NCI-H1105 (cell line): ENCODE data around the gene MAGI1.

ENCODE experiments used
- DNase-seq: peaks from one replicate; lab custom pipeline; 2025; lab: John Stamatoyannopoulos, UW

Gene MAGI1

DNA sequence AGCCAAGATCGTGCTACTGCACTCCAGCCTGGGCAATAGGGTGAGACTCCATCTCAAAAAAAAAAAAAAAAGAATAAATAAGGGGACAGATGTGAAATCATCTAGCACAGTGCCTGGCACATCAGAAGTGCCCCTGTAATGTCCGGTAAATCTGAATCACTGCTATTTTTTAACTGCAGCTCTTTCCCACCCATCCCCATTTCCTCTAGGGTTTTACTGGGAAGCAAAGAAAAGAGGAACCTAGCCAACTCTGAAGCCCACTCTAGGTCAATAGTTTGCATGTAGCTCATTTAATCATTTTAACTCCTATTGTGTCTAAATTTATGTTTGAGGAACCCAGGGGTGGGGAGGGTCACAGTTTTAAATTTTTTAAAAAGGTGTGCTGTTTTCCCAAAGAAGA is 26.0 kb downstream of the MAGI1 start:
- DNase-seq: no peak

DNA sequence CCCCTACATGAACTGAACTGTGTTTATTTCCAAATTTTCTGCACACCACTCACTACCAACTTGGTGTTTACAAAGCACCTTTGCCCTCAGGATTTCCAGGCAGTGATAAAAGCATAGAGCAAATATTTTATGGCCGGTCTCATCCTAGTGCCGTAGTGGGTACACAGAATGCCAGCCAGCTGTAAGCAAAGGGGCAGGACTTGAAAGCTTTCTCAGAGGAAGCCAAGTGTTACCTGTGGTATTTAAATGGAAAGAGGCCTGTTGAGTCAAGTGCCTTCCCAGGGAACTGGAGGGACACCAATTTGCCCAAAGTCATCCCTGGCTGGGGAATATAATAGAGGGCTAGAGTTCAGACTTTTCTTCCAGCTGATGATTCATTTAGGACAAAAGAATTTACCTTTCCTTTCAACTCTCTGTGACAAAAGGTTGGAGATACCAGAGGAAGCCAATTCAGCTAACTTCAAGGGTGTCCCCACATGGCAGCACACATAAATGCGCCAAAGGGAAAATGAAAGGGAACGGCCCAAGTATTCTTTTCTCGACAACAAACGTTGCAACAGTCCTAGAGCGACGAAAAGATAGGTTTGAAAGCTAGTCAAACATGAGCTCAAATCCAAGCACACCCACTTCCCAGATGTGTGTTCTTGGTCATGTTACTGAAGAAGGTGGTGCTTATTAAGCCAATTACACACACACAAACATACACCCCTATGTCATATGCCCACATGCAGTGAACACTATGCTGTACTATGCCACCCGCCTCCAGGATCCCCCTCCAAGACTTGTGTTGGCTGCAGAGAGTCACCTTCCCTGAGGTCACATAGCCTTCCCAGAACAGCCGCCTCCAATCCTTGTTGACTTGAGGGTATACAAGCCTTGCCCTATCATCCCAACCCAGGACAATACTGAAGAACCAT is 27.7 kb downstream of the MAGI1 start:
- DNase-seq: no peak

DNA sequence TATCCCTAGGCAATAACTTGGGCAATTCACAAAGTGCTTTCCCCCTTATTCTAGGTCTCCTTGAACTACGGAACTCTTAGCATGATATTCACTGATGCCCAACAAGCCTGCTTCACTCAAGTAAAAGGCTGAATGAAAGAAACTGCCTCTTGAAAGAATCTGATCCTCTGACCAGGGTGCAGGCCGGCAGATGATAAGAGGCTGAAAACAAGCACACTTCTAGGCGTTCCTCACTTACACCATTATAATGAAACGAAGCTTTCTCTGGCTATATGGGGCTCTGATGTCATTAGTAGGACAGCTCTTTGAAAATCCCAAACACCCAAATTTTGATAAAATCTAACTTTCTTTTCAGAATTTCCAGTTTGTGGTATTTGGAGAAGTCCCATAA is 28.4 kb downstream of the MAGI1 start:
- DNase-seq: no peak

DNA sequence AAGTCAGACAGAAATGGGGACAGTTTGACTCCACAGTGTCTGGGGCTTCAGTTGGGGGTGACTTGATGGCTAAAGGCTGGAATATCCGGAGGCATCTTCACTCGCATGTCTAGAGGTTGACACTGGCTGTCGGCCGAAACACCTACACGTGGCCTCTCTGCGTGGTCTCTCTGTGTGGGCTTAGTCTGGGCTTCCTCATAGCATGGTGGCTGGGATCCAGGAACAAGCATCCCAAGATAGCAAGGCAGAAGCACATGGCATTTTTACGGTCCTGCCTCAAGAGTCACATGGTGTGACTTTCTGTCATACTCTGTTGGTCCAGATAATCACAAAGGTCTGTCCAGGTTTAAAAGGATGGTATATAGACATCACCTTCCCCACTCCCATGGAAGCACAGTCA is 34.5 kb downstream of the MAGI1 start:
- no peak for DNase-seq

DNA sequence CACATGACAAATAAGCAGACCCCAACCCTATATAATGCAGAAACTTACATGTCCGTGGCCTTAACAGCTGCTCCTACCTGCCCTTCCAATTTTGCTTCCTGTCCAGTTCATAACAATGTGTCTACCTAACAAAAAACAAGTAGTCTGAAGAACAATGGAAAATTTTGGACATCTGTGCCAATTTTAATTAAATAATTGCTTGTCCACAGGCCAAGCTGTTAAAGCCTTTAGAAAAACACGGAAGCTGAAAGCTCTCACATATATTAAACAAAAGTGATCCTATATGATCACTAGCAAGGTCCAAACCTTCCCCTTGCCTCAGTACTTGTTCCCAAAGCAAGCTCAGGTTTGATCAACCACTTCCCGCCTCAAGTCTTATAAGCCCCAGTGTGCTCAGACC is 37.1 kb downstream of the MAGI1 start:
- no peak for DNase-seq

DNA sequence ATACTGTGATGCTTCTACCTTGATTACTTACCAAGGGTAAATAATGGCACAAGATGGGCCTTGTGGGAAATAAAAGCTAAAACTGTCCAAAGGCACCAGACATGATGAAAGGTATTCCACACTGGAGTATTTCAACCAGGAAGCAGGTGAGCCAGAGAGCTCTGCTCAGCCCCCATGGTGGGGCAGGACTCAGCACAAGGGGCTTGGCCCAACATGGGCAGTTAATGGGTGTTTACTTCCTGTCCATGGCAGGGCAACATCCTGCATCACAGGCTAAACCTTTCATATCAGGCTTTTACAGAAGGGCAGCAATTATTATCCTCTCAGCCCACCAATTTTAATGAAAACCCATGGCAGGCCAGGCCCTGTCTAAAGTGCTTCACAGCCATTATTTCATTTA is 38.2 kb downstream of the MAGI1 start:
- DNase-seq: no peak

DNA sequence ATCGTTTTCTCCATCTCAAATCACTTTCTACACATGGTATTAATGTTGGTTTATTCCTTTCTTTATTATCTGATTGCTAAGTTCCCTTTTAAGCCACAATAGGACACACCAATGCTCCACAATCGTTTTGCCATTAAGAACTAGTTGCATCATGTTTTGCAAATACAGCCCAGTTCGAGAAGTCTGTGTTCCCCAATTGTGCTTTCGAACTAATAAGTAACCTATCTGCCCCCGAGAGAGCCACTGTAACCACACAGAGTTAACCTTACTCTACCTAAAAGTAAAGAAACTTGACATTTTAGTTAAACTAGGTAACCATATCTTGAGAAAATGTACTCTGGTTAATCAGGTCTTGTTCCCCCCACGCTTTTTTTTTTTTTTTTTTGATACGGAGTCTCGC is 39.1 kb downstream of the MAGI1 start:
- DNase-seq: no peak

DNA sequence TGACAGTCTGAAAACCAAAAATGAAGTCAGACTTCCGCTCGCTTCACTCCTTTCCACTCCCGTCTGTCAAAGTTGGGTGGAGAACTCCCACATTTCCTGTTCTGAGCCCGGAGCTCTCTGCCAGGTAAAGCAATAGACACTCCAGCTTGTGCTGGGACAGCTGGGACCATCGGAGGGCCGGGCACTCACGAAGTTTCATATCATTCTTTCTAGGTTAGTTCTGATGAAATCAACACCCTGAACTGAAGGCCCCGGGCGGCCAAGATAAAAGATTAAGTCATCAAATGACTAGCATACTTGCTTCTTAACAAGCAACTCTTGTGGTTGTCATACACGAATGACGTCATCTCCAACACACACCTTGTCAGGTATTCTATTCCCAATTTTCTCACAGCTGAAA is 42.1 kb downstream of the MAGI1 start:
- DNase-seq: no peak

DNA sequence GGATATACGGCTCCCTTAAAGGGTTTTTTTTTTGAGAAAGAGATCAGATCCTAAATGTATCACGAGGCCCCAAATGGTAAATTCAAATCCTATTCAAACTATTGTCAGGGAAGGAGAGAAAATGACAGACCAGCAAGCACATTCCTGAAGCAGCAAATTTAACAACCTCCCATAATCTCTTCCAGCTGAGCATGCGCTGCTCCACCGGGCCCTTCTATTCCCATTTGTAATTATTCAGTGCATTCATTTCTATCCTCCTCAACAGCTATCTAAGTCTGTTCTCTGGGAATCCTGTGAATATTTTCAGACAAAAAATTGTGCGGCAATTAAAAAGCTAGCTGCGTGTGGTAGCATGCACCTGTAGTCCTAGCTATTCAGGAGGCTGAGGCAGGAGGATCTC is 43.2 kb downstream of the MAGI1 start:
- no peak for DNase-seq

DNA sequence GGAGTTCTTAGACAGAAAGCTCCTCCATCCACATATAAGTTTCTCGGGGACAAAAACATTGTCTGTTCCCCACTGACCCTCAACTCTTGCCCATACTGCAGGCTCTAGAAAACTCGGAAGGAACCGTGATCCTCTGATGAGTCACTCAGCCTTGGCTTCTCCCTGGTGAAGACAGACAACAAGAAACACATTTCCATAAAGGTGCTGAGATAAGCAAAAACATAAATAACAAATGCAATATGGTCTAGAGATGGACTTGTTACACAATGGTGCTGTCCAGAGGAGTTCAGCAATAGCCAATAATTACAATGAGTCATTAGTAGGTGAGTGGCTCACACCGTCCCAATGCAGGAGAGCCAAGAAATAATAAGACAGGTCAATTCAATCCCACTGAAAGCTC is 43.7 kb downstream of the MAGI1 start:
- DNase-seq: no peak

DNA sequence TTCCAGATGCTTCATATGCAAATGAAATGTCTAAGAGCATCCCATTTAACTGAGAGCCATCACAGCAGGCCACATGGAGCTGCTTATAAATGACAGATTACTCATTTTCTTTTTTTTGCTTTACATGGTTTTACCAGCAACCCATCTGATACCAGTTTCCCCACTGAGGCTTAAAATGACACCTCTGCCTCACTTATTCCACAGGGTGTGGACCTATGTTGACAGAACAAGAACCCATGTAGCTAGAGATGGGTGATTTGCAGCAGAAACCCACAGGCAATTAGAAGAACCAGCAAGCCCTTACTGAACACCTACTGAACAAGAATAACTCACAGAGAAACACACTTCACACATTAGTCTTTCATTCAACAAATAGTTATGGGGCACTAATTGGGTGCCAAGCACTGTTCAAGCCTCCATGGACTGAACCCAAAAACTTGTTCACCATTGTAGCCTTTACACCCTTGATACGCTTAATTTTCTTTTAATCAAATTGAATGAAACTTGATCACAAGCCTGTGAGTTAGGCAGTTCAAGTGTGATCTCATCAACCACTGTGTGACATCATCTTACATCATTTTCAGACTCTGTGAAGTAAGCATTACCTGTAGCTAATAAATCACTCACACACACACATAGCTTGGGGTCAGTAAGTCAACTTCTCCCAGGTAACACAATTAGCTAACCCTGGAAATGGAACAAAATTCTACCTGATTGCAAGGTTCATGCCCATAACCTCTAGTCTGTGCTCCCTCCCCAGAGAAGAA is 45.4 kb downstream of the MAGI1 start:
- DNase-seq: no peak

DNA sequence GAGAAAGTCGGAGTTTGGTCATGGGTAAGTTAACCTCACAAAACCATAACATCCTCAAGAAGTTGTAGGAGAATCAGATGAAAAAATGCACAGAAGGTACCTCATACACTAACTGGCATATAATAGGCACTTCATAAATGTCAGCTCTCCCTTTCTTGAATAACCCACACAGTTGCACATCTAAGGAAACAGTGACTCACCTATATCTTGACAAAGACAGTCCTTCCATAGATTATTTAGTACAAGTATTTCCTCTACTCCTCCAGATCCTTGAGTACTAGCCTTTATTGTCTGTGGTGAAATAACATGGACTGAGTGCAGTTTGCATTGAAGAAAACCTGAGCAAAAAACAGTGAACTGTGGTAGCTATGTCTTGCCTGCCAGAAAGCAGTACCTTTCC is 46.6 kb downstream of the MAGI1 start:
- DNase-seq: no peak

DNA sequence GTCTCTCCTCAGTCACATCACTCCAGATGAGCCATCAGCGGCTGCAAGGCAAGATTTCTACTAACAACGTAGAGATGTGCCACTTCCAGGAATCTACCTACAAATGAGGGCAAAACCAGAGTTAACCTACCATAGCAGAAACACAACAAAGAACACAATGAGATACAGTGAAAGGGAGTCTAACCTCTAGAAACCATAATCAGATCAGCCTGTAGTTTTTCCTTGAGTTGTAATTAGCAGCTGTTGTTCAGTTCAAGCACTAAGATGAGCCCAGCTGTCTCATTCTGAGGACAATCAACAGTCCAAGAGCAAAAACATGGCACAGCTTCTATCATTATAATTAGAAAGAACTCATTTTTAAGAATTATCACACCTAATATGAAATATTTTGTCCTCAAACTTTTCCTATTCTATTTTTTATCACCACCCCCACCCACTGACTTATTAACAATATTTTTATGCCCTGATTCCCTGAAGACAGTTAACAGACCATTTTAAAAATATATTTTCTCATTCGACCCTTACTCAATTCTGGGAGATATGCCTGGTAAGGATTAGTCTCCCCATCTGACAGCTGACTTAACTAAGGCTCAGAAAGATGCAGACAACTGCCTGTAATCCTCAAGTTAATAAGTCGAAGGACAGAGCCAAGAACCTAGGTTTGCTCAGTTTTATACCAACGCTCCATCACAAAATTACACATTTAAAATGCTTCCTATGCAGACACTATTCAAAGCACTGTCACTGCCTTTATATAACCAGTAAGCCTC is 50.1 kb downstream of the MAGI1 start:
- no peak for DNase-seq

DNA sequence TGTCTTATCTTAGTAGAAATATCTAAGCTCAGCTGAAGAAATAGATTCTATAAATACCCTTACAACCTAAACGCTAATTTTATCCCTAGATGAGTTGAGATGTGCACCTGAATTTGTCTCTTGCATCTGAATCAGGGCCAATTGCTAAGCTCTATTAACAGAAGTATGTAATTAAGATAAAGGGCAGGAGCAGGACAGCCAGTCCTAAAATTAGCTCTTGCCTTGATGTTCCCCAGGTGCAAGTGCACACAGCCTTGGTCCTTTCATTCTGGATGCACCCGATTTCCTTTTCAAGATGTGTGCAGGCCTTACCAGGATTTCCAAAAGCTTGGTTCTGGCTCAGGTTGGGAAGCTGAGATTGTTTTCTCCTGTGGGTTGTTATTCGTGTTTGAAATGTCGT is 52.4 kb downstream of the MAGI1 start:
- DNase-seq: no peak

DNA sequence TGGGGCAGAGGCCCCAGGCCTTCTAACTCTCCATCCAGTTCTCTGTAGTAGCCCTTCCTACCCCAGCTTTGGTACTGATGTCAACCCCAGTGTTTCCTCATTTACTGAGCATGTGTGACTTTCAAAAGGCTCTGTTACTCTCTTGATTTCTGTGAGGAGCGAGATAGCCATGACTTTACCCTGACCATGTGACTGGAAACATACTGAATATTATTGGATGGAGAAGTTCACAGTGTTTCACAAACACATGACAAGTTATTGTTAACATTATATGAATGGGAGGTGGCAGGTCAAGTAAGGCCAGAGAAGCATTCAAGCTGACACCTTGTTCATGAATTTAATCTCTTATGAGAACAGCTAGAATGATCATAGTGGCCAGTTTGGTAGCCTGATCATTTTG is 53.7 kb downstream of the MAGI1 start:
- DNase-seq: no peak

DNA sequence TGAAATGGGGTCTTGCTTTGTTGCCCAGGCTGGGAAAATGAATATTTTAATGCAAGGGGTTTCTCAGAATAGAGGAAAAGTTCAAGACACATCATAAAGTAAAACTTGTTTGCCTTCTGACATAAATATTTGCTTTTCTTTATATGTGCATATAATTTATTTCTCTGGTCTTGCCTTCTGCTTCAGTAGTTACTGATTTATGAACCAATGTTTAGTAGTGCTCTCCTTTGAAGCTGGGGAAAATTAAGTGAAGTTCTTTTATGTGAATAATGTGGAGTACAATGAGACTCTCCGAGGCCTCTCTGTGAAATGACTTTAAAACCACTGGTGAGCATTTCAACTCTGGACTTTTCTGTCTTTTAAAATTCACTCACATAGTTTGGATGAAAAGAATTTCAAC is 55.6 kb downstream of the MAGI1 start:
- DNase-seq: no peak

DNA sequence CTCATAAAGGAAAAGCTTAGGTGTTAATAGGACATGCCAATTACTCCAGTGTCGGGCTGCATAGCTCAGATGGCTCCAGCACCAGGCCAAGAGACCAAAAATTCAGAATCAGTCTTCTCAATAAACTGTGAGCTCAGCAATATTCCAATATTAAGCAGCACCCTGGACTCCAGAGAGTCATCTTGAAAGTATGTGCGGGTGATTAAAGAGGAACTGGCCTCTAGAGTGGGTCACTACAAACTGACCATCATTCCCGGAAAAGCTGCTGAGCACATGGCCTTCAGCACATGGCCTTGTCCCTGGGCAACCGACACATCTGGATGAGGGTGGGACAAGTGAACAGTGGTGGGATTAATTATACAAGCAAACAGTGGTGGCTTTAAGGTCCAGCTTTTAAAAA is 59.0 kb downstream of the MAGI1 start:
- no peak for DNase-seq

DNA sequence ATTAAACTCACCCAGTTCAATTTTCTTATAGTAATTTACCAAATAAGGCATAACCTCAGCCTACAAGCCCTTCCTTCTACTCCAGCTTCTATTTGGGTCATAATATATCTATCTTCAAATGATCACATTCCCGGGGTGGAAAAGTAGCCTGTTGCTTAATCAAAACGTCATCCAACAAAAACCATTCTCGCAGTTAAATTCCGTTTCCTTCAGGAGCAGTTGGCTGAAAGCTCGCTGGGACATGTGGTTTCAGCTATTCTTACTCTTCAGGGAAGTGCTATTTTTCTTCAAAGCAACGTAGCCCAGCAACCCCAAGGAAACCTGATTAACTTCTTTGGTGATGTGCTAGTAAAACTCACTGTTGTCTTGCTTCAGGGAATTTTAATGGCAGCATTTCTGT is 59.6 kb downstream of the MAGI1 start:
- DNase-seq: no peak

DNA sequence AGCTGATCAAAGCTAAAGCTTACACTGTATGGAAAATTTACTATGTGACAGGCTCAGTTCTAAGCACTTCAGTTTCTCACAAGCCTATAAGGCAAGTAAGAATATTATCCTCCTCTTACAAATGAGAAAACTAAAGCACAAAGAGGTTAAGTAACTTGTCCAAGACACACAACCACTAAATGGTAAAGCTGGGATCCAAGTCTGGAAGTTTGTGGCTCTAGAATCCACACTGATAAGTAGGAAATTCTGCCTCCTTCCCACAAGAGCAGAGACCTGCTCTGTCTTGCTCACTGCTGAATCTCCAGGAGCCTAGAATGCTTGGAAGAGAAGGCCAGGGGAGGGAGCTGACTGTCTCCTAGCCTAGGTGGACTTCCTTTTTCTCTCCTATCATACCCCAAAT is 60.6 kb downstream of the MAGI1 start:
- DNase-seq: no peak

DNA sequence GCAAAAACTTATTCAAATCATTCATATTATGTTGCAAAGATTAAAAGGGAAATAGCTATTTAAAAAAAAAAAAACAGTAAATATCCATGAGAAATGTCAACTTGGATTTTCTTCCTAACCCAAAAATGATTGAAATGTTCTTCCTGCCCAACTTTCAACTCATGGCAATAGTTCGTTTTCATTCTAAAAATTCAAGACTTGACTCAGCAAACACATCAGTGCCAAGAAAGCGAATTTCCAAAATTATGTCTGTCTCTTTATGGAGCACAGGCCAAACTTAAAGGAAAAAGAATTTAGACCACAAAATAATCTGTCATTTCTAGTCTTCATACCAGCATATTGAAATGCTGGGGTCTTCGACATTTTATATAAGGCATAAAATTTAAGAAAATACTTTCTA is 63.7 kb downstream of the MAGI1 start:
- no peak for DNase-seq

DNA sequence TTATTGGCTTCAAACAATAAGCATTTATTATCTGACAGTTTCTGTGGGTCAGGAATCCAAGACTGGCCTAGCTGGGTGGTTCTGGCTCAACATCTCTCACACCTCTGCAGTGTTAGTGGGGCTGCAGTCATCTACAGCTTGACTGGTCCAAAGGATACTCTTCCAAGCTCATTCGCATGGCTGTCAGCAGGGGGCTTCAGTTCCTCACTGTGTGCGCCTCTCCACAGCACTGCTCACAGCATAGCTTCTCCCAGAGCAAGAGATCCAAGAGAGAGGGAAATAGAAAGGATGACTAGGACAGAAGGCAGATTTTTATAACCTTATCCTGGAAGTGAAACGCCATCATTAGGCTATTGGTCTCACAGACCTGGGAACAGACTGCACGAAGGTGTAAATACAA is 64.2 kb downstream of the MAGI1 start:
- no peak for DNase-seq

DNA sequence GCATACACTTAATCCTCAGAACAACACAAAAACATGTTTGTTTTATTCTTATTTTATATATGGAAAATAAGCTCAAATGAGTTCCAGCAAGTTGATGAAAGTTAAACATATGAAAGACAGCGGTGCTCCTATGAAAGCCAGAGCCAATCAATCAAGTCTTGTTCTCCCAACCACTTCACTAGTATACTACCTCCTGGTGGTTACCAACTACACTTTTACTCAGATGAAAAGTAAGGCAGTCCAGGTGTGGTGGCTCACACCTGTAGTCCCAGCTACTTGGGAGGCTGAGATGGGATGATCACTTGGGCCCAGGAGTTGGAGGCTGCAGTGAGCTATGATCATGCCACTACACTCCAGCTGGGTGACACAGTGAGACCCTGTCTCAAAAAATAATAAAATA is 66.0 kb downstream of the MAGI1 start:
- DNase-seq: no peak
